ENCODE data around the gene GNA12.

The GNA12 gene

GRCh38 chr7:2844153-2845033 is at the start of gene GNA12:
Gene GNA12, minus strand, starts transcription at chr7:2844308. Its CDS starts 147 bp downstream, at chr7:2844161.
- DNase-seq (ENCODE audit: low read depth in 2 of 2): peak; percentile 96 to 98

DNA sequence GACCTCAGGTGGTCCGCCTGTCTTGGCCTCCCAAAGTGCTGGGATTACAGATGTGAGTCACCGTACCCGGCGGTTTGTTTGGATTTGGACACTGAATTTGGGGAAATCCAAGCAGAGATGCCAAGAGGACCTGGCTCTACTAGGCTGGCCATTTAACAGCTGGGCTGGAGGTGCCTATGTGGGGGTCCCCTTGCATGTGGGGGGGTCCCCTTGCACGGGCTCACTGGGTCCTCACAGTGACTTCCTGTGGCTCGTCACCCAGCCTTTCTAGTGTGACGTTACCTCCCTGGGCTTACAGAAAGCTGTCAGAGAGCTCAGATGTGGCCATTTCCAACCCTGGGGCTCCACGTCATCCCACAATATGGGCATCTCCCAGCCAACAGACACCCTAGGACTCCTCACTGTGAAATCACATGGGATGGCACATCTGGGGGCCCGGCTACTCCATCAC is 49.3 kb upstream of the GNA12 start:
- DNase-seq (ENCODE audit: low read depth in 2 of 2): peak in 1 of 2 donors; percentile 25

- DNase-seq (ENCODE audit: low read depth in 2 of 2): no peak
These were observed 48.4 kb upstream of the GNA12 start for GRCh38 chr7:2892549-2892948.

DNA sequence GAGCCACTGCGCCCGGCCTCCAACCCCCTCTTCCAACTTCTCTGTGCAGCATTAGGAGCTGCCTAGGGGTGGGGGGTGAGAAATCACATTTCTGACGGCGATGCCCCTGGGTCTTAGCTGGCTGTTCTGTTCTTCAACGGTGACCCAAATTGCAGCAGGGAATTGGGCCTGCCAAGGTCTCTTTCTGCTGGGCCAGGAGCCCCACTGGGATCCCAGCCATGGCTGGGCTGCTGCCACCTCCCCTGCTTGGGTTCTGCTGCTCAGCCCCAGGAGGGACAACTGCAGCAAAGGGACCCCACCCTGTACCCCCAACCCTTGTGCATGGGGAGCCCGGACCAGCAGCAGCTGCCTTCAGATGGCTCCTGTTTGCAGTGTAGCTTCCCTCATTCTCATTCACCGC is 43.7 kb upstream of the GNA12 start:
- DNase-seq (ENCODE audit: low read depth in 2 of 2): no peak

DNA sequence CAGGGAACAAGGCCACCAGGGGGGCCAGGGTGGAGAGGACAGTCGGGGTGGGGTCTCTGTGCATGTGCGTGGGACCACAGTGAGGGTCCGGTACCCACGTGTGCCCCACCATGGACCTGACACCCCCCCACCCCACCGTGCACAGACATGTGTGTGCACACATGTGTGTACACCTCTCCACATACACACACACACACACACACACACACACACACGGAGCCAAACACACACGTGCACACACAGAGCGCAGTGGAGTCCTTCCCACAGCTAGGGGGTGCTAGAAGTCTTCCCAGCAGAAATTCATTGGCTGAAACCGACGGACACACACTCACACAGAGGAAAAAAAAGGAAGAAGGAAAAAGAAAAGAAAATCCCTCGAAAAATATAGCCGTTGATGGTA is 42.8 kb upstream of the GNA12 start:
- peak in 1 of 2 donors; percentile 19 for DNase-seq (ENCODE audit: low read depth in 2 of 2)

GRCh38 chr7:2886391-2886790 is 42.3 kb upstream of the GNA12 start:
- DNase-seq (ENCODE audit: low read depth in 2 of 2): no peak

GRCh38 chr7:2884161-2884560 is 40.1 kb upstream of the GNA12 start:
- DNase-seq (ENCODE audit: low read depth in 2 of 2): no peak

GRCh38 chr7:2883101-2883500 is 39.0 kb upstream of the GNA12 start:
- DNase-seq (ENCODE audit: low read depth in 2 of 2): no peak

DNA sequence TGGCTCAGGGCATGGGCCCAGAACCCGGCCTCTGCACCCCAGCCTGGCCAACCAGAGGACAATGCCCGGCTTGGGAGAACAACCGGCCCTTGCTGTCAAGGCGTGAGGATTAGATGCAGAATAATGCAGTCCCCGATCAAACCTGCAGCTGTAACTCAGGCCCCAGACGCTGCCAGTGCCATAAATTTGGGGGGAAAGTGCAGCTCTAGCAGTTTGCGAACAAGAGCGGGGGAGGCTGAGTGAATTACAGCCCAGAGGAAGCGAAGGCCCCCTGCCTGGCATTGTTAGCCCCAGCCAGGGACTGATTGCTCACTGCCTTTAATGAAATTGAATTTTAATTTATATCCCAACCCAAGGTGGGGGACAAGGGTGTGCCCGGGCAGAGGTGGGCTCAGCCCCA is 38.0 kb upstream of the GNA12 start:
- DNase-seq (ENCODE audit: low read depth in 2 of 2): no peak

DNA sequence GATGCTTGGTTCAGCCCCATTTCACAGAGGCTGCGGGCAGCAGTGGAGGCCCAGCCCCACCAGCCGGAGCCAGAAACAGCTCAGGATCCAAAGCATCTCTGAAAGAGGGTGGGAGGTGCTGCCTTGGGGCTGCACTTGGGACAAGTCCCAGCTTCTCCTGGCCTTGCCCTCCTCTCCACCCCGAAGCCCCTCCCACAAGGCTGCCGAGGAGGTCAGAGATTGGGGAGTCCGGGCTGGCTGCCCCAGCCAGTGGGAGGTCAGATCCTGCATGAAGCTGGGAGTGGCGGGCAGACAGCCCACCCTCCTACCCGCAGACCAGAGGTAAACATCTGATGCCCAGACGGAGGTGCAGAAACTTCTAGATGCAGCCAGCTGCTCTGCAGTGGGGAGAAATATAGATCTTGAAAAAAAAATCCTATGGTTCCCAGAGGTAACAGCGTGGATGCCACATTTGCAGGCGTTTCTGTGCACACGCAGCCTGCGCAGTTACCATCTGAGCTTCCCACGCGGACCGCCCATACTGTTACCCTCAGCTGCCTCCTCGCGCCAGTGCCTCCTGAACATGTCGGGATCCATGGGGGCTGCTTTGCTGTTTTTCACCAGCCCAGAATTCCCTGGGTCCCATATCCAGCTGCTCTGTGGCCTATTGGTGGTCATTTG is 36.9 kb upstream of the GNA12 start:
- no peak for DNase-seq (ENCODE audit: low read depth in 2 of 2)

DNA sequence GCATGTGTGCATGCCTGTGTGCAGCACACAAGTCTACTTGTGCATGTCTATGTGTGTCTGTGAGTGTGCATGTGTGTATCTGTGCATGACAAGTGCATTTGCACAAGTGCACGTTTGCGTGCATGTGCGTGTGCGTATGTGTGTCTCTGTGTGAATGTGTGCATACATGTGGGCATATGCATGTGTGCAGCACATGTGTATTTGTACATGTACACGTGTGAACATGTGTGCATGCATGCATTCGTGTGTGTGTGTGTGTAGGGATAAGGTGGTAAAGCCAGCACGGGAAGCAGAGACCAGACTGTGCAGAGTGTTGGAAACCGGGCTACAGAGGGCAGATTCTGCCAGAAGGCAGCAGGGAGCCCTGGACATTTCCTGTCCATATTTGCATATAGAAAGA is 35.9 kb upstream of the GNA12 start:
- no peak for DNase-seq (ENCODE audit: low read depth in 2 of 2)

DNA sequence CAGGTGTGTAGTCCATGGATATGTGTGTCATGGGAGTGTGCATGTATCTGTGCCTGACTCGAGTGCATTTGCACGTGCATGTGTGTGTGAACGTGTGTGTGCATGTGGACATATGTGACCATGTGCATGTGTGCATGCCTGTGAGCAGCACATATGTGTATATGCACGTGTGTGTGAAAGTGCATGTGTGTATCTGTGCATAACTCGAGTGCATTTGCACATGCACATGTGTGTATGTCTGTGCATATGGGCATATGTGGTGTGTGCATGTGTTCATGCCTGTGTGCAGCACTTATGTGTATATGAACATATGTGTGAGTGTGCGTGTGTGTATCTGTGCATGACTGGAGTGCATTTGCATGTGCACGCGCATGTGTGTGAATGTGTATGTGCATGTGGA is 35.2 kb upstream of the GNA12 start:
- no peak for DNase-seq (ENCODE audit: low read depth in 2 of 2)

DNA sequence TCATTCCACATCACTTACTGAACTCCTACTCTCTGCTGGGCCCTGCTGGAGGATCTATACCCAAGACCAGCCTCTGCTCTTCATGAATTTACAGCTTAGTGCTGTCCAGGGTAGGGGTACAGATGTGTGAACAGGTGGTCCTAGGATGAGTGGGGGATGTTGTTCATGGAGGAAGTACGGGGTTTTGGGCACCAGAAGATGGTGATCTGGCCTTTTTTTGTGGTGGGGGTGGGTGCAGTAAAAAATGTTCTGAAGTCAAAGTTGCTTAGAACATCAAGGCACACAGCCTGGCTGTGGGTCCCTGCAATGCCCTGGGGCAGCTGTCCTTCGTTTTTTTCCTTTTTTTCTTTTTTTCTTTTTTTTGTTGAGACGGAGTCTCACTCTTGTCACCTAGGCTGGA is 34.2 kb upstream of the GNA12 start:
- DNase-seq (ENCODE audit: low read depth in 2 of 2): no peak

- DNase-seq (ENCODE audit: low read depth in 2 of 2): no peak
These were observed 32.1 kb upstream of the GNA12 start for GRCh38 chr7:2876031-2876731.

DNA sequence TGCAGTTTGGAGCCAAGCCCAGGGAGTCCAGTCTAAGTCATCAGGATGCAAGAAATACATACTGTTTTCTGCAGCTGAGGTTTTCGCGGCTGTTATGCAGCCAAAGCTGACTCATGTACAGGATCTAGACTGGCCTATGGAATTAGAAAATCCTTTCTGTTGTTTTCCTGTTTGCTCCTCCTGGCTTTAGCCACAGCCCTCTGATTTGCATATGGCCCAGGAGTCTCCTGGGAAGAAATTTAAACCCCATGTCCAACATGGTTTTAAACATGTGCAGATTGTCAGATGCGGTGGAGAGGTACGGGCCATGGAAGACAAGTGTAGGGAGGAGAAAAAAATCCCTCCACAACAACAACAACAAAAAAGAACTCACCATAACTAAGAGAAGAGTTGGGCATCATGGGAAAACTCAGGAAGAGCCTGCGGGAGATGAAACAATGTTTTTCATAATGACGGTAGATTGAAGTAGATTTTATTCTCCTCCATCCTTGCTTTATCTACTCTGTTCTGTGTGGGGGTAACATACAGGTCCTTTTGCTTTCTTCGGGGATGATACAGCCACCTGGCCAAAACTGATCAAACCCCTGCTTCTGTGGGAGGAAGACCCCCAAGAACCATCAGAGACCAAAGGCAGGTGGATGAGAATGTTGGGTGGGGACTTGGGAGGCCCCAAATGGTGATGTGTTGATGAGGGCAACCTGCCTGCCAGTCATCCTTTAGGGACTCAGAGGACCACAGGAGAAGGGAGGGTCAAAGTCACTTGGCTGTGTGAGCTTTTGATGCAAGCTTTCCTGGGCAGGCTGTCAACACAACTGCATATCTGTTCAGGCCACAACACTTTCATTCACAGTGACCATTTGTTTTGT is 29.8 kb upstream of the GNA12 start:
- DNase-seq (ENCODE audit: low read depth in 2 of 2): no peak

DNA sequence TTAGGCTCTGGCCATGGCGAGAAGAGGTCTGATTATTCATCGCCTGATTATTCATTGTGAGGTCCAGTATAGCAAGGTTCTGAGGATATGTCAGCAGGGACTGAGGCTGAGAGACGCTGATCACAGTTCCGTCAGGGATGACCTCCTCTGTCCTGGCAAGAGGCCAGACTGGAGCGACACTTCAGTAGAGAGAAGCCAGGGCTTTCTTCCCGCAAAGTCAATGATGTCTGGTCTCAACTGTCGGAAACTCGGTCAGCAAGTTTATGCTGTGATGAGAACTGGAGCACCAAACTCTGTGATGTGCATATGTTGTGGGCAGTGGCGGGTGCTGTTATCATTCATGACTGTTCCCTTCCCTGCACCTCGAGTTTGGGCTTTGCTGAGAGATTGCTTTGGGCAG is 29.0 kb upstream of the GNA12 start:
- no peak for DNase-seq (ENCODE audit: low read depth in 2 of 2)

GRCh38 chr7:2872296-2872874 is 28.3 kb upstream of the GNA12 start:
- no peak for DNase-seq (ENCODE audit: low read depth in 2 of 2)

DNA sequence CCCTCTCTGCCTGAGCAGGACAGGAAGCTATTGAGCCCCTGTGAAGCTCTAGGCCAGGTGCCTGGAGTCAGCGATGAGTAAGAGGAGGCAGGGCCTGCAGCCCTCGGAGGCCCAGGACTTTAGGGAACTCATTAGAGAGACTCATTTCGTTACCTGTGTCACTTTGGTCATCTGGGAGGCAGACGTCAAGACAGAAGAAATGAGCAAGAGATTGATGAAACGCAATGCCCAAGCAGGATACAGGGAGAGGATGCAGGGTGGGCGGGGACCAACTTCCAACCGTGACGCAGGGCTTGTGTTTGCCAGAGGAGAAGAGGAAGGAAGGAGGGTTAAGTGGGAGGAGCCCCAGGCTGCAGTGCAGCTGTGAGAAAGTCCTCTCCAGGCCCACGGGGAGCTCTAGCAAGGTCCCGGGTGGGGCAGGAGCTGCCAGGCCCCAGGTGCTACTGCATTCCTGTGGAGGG is 26.4 kb upstream of the GNA12 start:
- DNase-seq (ENCODE audit: low read depth in 2 of 2): no peak

GRCh38 chr7:2869981-2870380 is 25.9 kb upstream of the GNA12 start:
- no peak for DNase-seq (ENCODE audit: low read depth in 2 of 2)

GRCh38 chr7:2866601-2867000 is 22.5 kb upstream of the GNA12 start:
- no peak for DNase-seq (ENCODE audit: low read depth in 2 of 2)
